ENCODE data around the gene CLASP1.
A peak's percentile ranks its signal among the peaks of the same experiment; 100 is the strongest.
"Not testable (repeated sequence)": the region's sequence is repeated elsewhere in the genome, so short reads cannot be mapped to it uniquely, and the experiment has no call there.

Gene CLASP1

GRCh38 chr2:121479882-121480522 is 169.3 kb downstream of the CLASP1 start:
- Mint-ChIP-seq H3K27ac (peak overlapping the region; percentile 29 to 93 (median 86)), H3K27me3 (ENCODE audit: low read depth) (no peaks in the 10 kb centered on the region), H3K9me3 (no peaks in the 10 kb centered on the region), H3K4me1 (peaks cover 53% of the 10 kb centered on the region), H3K4me3 (peak overlapping the region in 1 of 3 experiments; percentile 4), H3K36me3 (ENCODE audit: low read depth) (no peaks in the 10 kb centered on the region)
- TF ChIP-seq, protein P1, sequence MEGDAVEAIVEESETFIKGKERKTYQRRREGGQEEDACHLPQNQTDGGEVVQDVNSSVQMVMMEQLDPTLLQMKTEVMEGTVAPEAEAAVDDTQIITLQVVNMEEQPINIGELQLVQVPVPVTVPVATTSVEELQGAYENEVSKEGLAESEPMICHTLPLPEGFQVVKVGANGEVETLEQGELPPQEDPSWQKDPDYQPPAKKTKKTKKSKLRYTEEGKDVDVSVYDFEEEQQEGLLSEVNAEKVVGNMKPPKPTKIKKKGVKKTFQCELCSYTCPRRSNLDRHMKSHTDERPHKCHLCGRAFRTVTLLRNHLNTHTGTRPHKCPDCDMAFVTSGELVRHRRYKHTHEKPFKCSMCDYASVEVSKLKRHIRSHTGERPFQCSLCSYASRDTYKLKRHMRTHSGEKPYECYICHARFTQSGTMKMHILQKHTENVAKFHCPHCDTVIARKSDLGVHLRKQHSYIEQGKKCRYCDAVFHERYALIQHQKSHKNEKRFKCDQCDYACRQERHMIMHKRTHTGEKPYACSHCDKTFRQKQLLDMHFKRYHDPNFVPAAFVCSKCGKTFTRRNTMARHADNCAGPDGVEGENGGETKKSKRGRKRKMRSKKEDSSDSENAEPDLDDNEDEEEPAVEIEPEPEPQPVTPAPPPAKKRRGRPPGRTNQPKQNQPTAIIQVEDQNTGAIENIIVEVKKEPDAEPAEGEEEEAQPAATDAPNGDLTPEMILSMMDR (IDR thresholded peaks at IDR 0.05; ENCODE audit: unreplicated experiment in 3 of 3): no peak

DNA sequence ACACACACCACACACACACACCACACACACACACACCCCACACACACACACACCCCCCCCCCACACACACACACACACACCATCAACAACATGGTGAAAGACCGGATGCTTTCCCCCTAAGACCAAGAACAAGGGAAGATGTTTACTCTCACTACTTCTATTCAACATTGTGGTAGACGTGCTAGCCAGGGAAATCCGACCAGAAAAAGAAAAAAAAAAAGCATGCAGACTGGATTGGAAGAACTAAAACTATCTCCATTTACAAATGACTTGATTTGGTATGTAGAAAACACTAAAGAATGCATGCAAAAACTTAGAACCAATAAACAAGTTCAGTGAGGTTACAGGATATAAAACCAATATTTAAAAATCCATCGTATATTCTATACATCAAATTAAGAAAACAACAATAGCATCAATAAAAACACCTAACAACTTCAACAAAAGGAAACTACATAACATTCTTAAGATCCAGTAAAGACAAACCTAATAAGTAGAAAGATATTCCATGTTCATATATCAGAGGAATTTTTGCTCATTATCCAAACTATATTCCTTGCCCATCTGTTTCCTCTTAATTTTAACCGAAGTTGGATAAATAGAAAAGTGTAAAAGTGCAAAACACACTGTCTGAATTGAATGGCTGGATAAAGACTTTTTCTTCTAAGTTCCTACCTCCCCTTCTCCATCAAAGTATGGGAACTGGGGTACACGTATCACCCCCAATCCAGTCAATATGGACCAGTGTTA is 170.1 kb downstream of the CLASP1 start:
- Mint-ChIP-seq H3K27ac (peak overlapping the region; percentile 68 to 93 (median 92)), H3K36me3 (ENCODE audit: low read depth) (no peaks in the 10 kb centered on the region), H3K9me3 (no peaks in the 10 kb centered on the region), H3K4me3 (peak overlapping the region in 1 of 3 experiments; percentile 13), H3K27me3 (ENCODE audit: low read depth) (no peaks in the 10 kb centered on the region), H3K4me1 (peaks cover 53% of the 10 kb centered on the region)
- TF ChIP-seq, protein P1 (IDR thresholded peaks at IDR 0.05; ENCODE audit: unreplicated experiment in 3 of 3): no peak

DNA sequence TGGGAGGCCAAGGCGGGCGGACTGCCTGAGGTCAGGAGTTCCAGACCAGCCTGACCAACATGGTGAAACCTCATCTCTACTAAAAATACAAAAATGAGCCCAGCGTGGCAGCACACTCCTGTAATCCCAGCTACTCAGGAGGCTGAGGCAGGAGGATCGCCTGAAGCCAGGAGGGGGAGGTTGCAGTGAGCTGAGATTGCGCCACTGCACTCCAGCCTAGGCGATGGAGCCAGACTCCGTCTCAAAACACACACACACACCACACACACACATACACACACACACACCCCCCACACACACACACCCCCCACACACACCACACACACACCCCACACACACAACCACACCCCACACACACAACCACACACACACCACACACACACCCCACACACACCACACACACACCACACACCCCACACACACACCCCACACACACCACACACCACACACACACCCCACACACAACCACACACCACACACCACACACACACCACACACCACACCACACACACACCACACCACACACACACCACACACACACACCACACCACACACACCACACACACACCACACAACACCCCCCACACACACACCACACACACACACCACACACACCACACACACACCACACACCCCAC is 170.8 kb downstream of the CLASP1 start:
- H3K36me3 Mint-ChIP-seq (ENCODE audit: low read depth); H3K27me3 Mint-ChIP-seq (ENCODE audit: low read depth); H3K4me3 Mint-ChIP-seq; H3K9me3 Mint-ChIP-seq: not testable (repeated sequence)
- Mint-ChIP-seq H3K4me1 (peaks cover 57% of the 10 kb centered on the region), H3K27ac (peak overlapping the region; percentile 68 to 93 (median 92))

GRCh38 chr2:121476684-121477083 is 172.6 kb downstream of the CLASP1 start:
- no peaks in the 10 kb centered on the region for H3K9me3 Mint-ChIP-seq
- TF ChIP-seq, protein P1 (IDR thresholded peaks at IDR 0.05; ENCODE audit: unreplicated experiment in 3 of 3): no peak
- H3K36me3 Mint-ChIP-seq (ENCODE audit: low read depth): peaks cover 2% of the 10 kb centered on the region
- H3K4me3 Mint-ChIP-seq: no peak overlapping the region
- H3K27ac Mint-ChIP-seq: peak overlapping the region; percentile 9 to 63 (median 10)
- no peaks in the 10 kb centered on the region for H3K27me3 Mint-ChIP-seq (ENCODE audit: low read depth)
- peaks cover 65% of the 10 kb centered on the region for H3K4me1 Mint-ChIP-seq

GRCh38 chr2:121475811-121476571 is 173.3 kb downstream of the CLASP1 start:
- TF ChIP-seq, protein P1 (IDR thresholded peaks at IDR 0.05; ENCODE audit: unreplicated experiment in 3 of 3): no peak
- no peak overlapping the region for H3K4me3 Mint-ChIP-seq
- no peaks in the 10 kb centered on the region for H3K27me3 Mint-ChIP-seq (ENCODE audit: low read depth)
- no peaks in the 10 kb centered on the region for H3K9me3 Mint-ChIP-seq
- peak overlapping the region; percentile 5 to 63 (median 55) for H3K27ac Mint-ChIP-seq
- peaks cover 8% of the 10 kb centered on the region for H3K36me3 Mint-ChIP-seq (ENCODE audit: low read depth)
- H3K4me1 Mint-ChIP-seq: peaks cover 62% of the 10 kb centered on the region

DNA sequence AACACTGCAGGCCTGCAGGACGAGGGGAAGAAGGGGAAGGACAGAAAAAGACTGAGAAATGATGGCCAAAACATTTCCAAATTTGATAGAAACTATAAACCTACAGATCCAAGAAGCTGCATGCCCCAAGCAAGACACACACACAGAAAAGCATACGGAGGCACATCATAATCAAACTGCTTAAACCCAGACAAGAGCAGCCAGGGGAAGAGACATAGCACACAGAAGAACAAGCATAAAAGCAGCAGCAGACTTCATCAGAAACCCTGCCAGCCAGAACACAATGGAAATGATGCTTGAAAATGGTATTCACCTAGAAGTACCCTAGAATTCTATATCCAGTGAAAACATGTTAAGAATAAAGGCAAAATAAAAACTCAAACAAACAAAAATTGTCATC is 175.8 kb downstream of the CLASP1 start:
- Mint-ChIP-seq H3K4me1 (peaks cover 39% of the 10 kb centered on the region), H3K36me3 (ENCODE audit: low read depth) (peaks cover 31% of the 10 kb centered on the region), H3K4me3 (no peak overlapping the region), H3K9me3 (no peaks in the 10 kb centered on the region), H3K27ac (peak overlapping the region; percentile 25 to 43 (median 36)), H3K27me3 (ENCODE audit: low read depth) (no peaks in the 10 kb centered on the region)
- TF ChIP-seq, protein P1 (IDR thresholded peaks at IDR 0.05; ENCODE audit: unreplicated experiment in 3 of 3): no peak
